Fibroblast of skin of left quadriceps (primary cell): ENCODE measurements around the gene CSN1S1.
"Not testable (repeated sequence)": the region's sequence is repeated elsewhere in the genome, so short reads cannot be mapped to it uniquely, and the experiment has no call there.

Experiments
- DNase-seq, 2 experiments: peaks; one replicate each; pipeline ENCODE4 v3.0.0-alpha.2; 2013; ENCODE audit warnings: low read depth in 2 of 2

The CSN1S1 gene

GRCh38 chr4:69930768-69931167, at the start of gene CSN1S1:
TSS of gene CSN1S1 (plus strand) at chr4:69931068. CDS start at chr4:69932556, 1,488 bp downstream.
- DNase-seq: no peak

- peak; percentile 11 to 20 for DNase-seq
These were observed 49.6 kb upstream of the CSN1S1 start for GRCh38 chr4:69881173-69881773.

- no peak for DNase-seq
These were observed 48.7 kb upstream of the CSN1S1 start for GRCh38 chr4:69882150-69882549.

- no peak for DNase-seq
These were observed 42.5 kb upstream of the CSN1S1 start for GRCh38 chr4:69888336-69888735.

GRCh38 chr4:69894186-69894585, 36.7 kb upstream of the CSN1S1 start:
- no peak for DNase-seq

GRCh38 chr4:69894721-69895120, 36.1 kb upstream of the CSN1S1 start:
- no peak for DNase-seq

- DNase-seq: no peak
These were observed 34.2 kb upstream of the CSN1S1 start for GRCh38 chr4:69896530-69897116.

GRCh38 chr4:69907151-69907550, 23.7 kb upstream of the CSN1S1 start:
- DNase-seq: peak; percentile 28 to 29

- DNase-seq: no peak
These were observed 21.7 kb upstream of the CSN1S1 start for GRCh38 chr4:69909195-69909594.

GRCh38 chr4:69910016-69910782, 20.7 kb upstream of the CSN1S1 start:
- peak; percentile 44 to 57 for DNase-seq

- DNase-seq: no peak
These were observed 10.0 kb upstream of the CSN1S1 start for GRCh38 chr4:69920874-69921273.

GRCh38 chr4:69923782-69924410, 7.0 kb upstream of the CSN1S1 start:
- not testable (repeated sequence) for DNase-seq

- no peak for DNase-seq
These were observed 3.3 kb downstream of the CSN1S1 start for GRCh38 chr4:69934150-69934549.

- peak; percentile 0 to 5 for DNase-seq
These were observed 5.7 kb downstream of the CSN1S1 start for GRCh38 chr4:69936566-69936965.

GRCh38 chr4:69951602-69952001, 20.7 kb downstream of the CSN1S1 start:
- DNase-seq: no peak

GRCh38 chr4:69957209-69957608, 26.3 kb downstream of the CSN1S1 start:
- DNase-seq: no peak

- DNase-seq: no peak
These were observed 34.8 kb downstream of the CSN1S1 start, which contains the start of gene CSN2 for GRCh38 chr4:69965628-69966027. TSS of gene CSN2 (minus strand) at chr4:69965728. CDS start at chr4:69960995, 4,733 bp downstream.

- DNase-seq: no peak
These were observed 39.2 kb downstream of the CSN1S1 start for GRCh38 chr4:69970071-69970470.

GRCh38 chr4:69974631-69975030, 43.8 kb downstream of the CSN1S1 start:
- DNase-seq: no peak

GRCh38 chr4:69977582-69977981, 46.7 kb downstream of the CSN1S1 start:
- no peak for DNase-seq

GRCh38 chr4:69984030-69984443, 53.2 kb downstream of the CSN1S1 start:
- peak; percentile 0 to 1 for DNase-seq

- no peak for DNase-seq
These were observed 55.8 kb downstream of the CSN1S1 start for GRCh38 chr4:69986663-69987062.
